ENCODE results near the gene SPOUT1.

DNA sequence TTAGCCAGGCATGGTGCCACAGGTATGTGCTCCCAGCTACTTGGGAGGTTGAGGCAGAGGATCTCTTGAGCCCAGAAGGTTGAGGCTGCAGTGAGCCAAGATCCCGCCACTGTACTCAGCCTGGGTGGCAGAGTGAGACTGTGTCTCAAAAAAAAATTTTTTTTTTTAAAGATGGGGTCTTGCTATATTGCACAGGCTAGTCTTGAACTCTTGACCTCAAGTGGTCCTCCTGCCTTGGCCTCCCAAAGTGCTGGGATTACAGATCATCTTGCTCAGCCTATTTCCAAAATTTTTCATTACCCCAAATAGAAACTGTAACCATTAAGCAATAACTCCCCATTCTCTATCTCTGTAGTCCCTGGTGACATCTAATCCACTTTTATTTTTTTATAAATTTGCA is 46.9 kb downstream of the SPOUT1 start:
- TF ChIP-seq, protein P1, sequence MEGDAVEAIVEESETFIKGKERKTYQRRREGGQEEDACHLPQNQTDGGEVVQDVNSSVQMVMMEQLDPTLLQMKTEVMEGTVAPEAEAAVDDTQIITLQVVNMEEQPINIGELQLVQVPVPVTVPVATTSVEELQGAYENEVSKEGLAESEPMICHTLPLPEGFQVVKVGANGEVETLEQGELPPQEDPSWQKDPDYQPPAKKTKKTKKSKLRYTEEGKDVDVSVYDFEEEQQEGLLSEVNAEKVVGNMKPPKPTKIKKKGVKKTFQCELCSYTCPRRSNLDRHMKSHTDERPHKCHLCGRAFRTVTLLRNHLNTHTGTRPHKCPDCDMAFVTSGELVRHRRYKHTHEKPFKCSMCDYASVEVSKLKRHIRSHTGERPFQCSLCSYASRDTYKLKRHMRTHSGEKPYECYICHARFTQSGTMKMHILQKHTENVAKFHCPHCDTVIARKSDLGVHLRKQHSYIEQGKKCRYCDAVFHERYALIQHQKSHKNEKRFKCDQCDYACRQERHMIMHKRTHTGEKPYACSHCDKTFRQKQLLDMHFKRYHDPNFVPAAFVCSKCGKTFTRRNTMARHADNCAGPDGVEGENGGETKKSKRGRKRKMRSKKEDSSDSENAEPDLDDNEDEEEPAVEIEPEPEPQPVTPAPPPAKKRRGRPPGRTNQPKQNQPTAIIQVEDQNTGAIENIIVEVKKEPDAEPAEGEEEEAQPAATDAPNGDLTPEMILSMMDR (IDR thresholded peaks at IDR 0.05) = no peak
- TF ChIP-seq POLR2A (IDR thresholded peaks at IDR 0.05) = no peak

Data from gastroesophageal sphincter (tissue), 3 donors.